ENCODE results near the gene TMEM184A. TPM values are rescaled to one million over a fixed set of nuclear protein-coding genes. Genes with fewer than 3 reads are reported as not detected.
"Not testable (repeated sequence)": the region's sequence is repeated elsewhere in the genome, so short reads cannot be mapped to it uniquely, and the experiment has no call there.

Gene TMEM184A
- total and polyA plus RNA-seq, 10 of the 15 experiments (the other 5 are each of a cell fraction or from before 2014, with no cell fraction given) = 0.04 to 0.15 TPM; not detected in 8

DNA sequence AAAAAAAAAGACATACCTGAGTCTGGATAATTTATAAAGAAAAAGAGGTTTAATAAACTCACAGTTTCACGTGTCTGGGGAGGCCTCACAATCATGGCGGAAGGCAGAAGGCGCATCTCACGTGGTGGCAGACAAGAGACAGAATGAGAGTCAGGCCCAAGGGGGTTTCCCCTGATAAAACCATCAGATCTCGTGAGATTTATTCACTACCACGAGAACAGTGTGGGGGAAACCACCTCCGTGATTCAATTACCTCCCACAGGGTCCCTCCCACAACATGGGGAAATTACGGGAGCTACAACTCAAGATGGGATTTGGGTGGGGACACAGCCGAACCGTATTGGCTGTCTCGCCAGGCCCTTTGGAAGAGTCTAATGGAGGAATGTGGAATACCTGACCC, 34.5 kb downstream of the TMEM184A start (continued):
- TF ChIP-seq, protein P1, sequence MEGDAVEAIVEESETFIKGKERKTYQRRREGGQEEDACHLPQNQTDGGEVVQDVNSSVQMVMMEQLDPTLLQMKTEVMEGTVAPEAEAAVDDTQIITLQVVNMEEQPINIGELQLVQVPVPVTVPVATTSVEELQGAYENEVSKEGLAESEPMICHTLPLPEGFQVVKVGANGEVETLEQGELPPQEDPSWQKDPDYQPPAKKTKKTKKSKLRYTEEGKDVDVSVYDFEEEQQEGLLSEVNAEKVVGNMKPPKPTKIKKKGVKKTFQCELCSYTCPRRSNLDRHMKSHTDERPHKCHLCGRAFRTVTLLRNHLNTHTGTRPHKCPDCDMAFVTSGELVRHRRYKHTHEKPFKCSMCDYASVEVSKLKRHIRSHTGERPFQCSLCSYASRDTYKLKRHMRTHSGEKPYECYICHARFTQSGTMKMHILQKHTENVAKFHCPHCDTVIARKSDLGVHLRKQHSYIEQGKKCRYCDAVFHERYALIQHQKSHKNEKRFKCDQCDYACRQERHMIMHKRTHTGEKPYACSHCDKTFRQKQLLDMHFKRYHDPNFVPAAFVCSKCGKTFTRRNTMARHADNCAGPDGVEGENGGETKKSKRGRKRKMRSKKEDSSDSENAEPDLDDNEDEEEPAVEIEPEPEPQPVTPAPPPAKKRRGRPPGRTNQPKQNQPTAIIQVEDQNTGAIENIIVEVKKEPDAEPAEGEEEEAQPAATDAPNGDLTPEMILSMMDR (IDR thresholded peaks at IDR 0.05 in 2 of 3, conservative IDR thresholded peaks at IDR 0.05 in 1 of 3; ENCODE audit: control insufficient read depth in 2 of 3, extremely low read depth in 1 of 3, insufficient read depth in 1 of 3, low read depth in 3 of 3, low read length in 3 of 3) = no peak

DNA sequence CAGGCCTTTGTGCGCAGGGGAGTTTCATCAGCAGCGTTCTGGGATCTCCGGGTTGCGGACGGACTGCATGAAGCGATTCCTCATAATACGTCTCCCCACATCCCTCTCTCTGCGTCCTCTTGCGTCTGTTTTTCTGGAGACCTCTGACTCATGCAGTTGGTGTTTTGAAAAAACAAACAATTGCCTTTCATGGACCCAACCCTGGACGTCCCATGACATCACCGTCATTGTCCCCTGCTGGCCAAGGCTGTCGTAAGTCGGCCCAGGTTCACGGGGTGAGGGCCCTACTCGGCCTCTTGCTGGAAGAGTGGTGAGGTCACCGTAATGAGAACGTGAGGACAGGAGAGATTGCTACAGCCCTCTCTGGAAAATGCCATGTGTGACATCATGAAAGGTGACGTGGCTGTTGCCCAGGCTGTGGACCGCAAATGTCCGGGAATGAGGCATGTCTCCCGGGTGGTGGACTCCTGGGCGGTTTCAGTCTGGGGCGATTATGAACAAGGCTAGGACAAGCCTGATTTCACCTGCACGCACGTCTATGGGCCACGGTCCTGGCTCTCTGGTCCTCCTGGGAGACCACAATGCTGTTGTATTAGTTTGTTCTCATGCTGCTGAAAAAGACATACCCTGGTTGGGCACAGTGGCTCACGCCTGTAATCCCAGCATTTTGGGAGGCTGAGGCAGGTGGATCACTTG, 35.3 kb downstream of the TMEM184A start:
- no peaks in the 10 kb centered on the region for H3K4me1 ChIP-seq (ENCODE audit: control insufficient read depth, insufficient read depth, low read length)
- no peak for ATAC-seq
- TF ChIP-seq ESRRA (IDR thresholded peaks at IDR 0.05; ENCODE audit: low read length) = no peak
- ChIA-PET CTCF (no interaction called here), POLR2A (no interaction called here), RAD21 (ENCODE audit: unreplicated experiment) (no interaction called here), SMC1A (ENCODE audit: uncharacterized antibody, unreplicated experiment) (no interaction called here)
- no peak overlapping the region for H3K9ac ChIP-seq (ENCODE audit: control insufficient read depth, insufficient read depth, low read length)
- H3K4me2 ChIP-seq (ENCODE audit: control insufficient read depth, insufficient read depth) = no peak overlapping the region
- in situ Hi-C loops (cut with MboI) = no loop called here
- 81% methylated on average over 27 of the region's 27 CpGs for WGBS (ENCODE audit: insufficient coverage, insufficient replicate concordance, low lambda C conversion rate, missing lambda C conversion rate)
- H3K27ac ChIP-seq (ENCODE audit: control insufficient read depth, insufficient read depth) = no peak overlapping the region
- no peaks in the 10 kb centered on the region for H3K36me3 ChIP-seq (ENCODE audit: control insufficient read depth in 2 of 2, insufficient read depth in 2 of 2, low read length in 1 of 2)
- H3K27me3 ChIP-seq (replicated peaks in 1 of 2; ENCODE audit: control insufficient read depth in 2 of 2, insufficient read depth in 2 of 2, low read length in 1 of 2) = no peaks in the 10 kb centered on the region
- intact Hi-C loops (cut with micrococcal nuclease; ENCODE audit: unreplicated experiment) = no loop called here
- BruUV-seq (replicated peaks) = no TSS peak
- H3K4me3 ChIP-seq = no peak overlapping the region
- H3K79me2 ChIP-seq (ENCODE audit: control insufficient read depth, insufficient read depth, low read length) = no peaks in the 10 kb centered on the region
- no peak overlapping the region for H2AFZ ChIP-seq (ENCODE audit: control insufficient read depth, low read depth, low read length)
- H4K20me1 ChIP-seq (ENCODE audit: control insufficient read depth, insufficient read depth) = no peaks in the 10 kb centered on the region
- no peak for FAIRE-seq
- H3K9me3 ChIP-seq (replicated peaks; ENCODE audit: control insufficient read depth, insufficient read depth, low read length) = peaks cover 2% of the 10 kb centered on the region; the same call in 1 of the 3 replicates
- DNase-seq (ENCODE audit: low read depth, low spot score) = no peak

DNA sequence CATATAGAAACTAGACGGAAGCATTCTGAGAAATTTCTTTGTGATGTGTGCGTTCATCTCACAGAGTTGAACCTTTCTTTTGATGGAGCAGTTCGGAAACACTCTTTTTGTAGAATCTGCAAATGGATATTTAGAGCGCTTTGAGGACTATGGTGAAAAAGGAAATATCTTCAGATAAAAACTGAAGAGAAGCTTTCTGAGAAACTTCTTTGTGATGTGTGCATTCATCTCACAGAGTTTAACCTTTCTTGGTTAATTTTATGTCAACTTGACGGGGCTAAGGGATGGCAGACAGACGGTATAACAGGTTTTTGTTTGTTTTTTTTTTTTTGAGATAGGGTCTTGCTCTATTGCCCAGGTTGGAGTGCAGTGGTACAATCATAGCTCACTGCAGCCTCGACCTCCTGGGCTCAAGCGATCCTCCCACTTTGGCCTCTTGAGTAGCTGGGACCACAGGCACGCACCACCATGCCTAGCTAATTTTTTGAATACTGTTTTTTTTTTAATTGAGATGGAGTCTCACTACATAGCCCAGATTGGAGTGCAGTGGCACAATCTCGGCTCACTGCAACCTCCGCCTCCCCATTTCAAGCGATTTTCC, 36.6 kb downstream of the TMEM184A start:
- H3K36me3 ChIP-seq (ENCODE audit: control insufficient read depth in 2 of 2, insufficient read depth in 2 of 2, low read length in 1 of 2); FAIRE-seq; H3K4me2 ChIP-seq (ENCODE audit: control insufficient read depth, insufficient read depth); H3K9me3 ChIP-seq (replicated peaks; ENCODE audit: control insufficient read depth, insufficient read depth, low read length); H3K9ac ChIP-seq (ENCODE audit: control insufficient read depth, insufficient read depth, low read length); ATAC-seq; H3K27me3 ChIP-seq (replicated peaks in 1 of 2; ENCODE audit: control insufficient read depth in 2 of 2, insufficient read depth in 2 of 2, low read length in 1 of 2); SMC1A ChIA-PET (ENCODE audit: uncharacterized antibody, unreplicated experiment); intact Hi-C loops (cut with micrococcal nuclease; ENCODE audit: unreplicated experiment); H3K4me1 ChIP-seq (ENCODE audit: control insufficient read depth, insufficient read depth, low read length); H4K20me1 ChIP-seq (ENCODE audit: control insufficient read depth, insufficient read depth); H3K79me2 ChIP-seq (ENCODE audit: control insufficient read depth, insufficient read depth, low read length); in situ Hi-C loops (cut with MboI); DNase-seq (ENCODE audit: low read depth, low spot score); BruUV-seq (replicated peaks); H3K27ac ChIP-seq (ENCODE audit: control insufficient read depth, insufficient read depth); RAD21 ChIA-PET (ENCODE audit: unreplicated experiment); H2AFZ ChIP-seq (ENCODE audit: control insufficient read depth, low read depth, low read length); H3K4me3 ChIP-seq; POLR2A ChIA-PET: not testable (repeated sequence)
- CTCF ChIA-PET = interaction anchor here (1.2 kb wide), 1 partner anchor 10 kb away, joined by 3 read pairs; no protein-coding TSS in a partner anchor
- 49% methylated on average over 12 of the region's 12 CpGs for WGBS (ENCODE audit: insufficient coverage, insufficient replicate concordance, low lambda C conversion rate, missing lambda C conversion rate)

Measured in GM12878 (cell line).